CD4-positive, CD25-positive, alpha-beta regulatory T cell (primary cell): ENCODE measurements around the gene TAF5L. TPM values are rescaled to one million over a fixed set of nuclear protein-coding genes. Genes with fewer than 3 reads are reported as not detected.
A peak's percentile ranks its signal among the peaks of the same experiment; 100 is the strongest.

Source experiments
- ATAC-seq, 2 donors: fragments of 150-1000 bp; cut with Tn5 transposase; one replicate each; pipeline ENCODE4 v1.10.0; 2021; ENCODE audit warnings: low read depth in 2 of 2, moderate number of reproducible peaks in 2 of 2, moderate library complexity in 1 of 2
- DNase-seq, 3 donors: peaks; one replicate each; pipeline versions ENCODE4 v3.0.0 to v3.0.0-alpha.2; 2012 to 2022; ENCODE audit warnings: mixed read lengths in 1 of 3
- H3K27ac ChIP-seq: one replicate; pipeline ENCODE4 v1.7.0; 2013; ENCODE audit warnings: mild to moderate bottlenecking, low read length; ENCODE audit not compliant: insufficient read depth, poor library complexity, severe bottlenecking
- H3K27me3 ChIP-seq: one replicate; pipeline ENCODE4 v1.7.0; 2013; ENCODE audit warnings: low read length; ENCODE audit not compliant: control insufficient read depth, insufficient read depth
- H3K36me3 ChIP-seq: one replicate; pipeline ENCODE4 v1.7.0; 2013; ENCODE audit warnings: mild to moderate bottlenecking, low read length, moderate library complexity; ENCODE audit not compliant: control insufficient read depth, insufficient read depth
- H3K4me1 ChIP-seq: 2 replicates; pipeline ENCODE4 v1.7.0; 2013; ENCODE audit warnings: mild to moderate bottlenecking, low read length; ENCODE audit not compliant: insufficient read depth, control insufficient read depth, poor library complexity, severe bottlenecking
- H3K4me3 ChIP-seq: one replicate; pipeline ENCODE4 v1.7.0; 2013; ENCODE audit warnings: low read depth, mild to moderate bottlenecking, low read length, moderate library complexity
- H3K9me3 ChIP-seq, 2 experiments: 1 replicate in 1 of 2; 2 replicates in 1 of 2; pipeline ENCODE4 v1.7.0; 2013; ENCODE audit warnings: low read length in 2 of 2, mild to moderate bottlenecking in 1 of 2, moderate library complexity in 1 of 2; ENCODE audit not compliant: control insufficient read depth in 2 of 2
- H3K27ac Mint-ChIP-seq, 3 donors: one replicate each; pipeline ENCODE4 v1.8.0; 2020 to 2022; ENCODE audit warnings: mild to moderate bottlenecking in 3 of 3, mixed read lengths in 3 of 3, moderate library complexity in 2 of 3
- H3K27me3 Mint-ChIP-seq: one replicate; pipeline ENCODE4 v1.8.0; 2022; ENCODE audit warnings: mild to moderate bottlenecking, mixed read lengths
- H3K36me3 Mint-ChIP-seq: one replicate; pipeline ENCODE4 v1.8.0; 2020; ENCODE audit warnings: mixed read lengths
- H3K4me1 Mint-ChIP-seq, 4 donors: one replicate each; pipeline ENCODE4 v1.8.0; 2020 to 2022; ENCODE audit warnings: mixed read lengths in 4 of 4, mild to moderate bottlenecking in 1 of 4
- H3K4me3 Mint-ChIP-seq, 4 donors: one replicate each; pipeline ENCODE4 v1.8.0; 2020 to 2022; ENCODE audit warnings: mild to moderate bottlenecking in 4 of 4, mixed read lengths in 4 of 4, moderate library complexity in 3 of 4
- H3K9me3 Mint-ChIP-seq, 7 donors: one replicate each; pipeline ENCODE4 v1.8.0; 2020 to 2022; ENCODE audit warnings: mixed read lengths in 7 of 7, mild to moderate bottlenecking in 3 of 7, moderate library complexity in 2 of 7
- polyA plus RNA-seq, 4 donors: library from polyadenylated mRNA; unstranded; fragments of 300-500 nt; fragmentation: Illumina TruSeq; gene quantifications; one replicate each; pipeline ENCODE4 v1.2.3, GENCODE V29; 2021
- total RNA-seq: library from RNA; stranded (reverse); gene quantifications from one replicate; pipeline ENCODE4 v1.2.3, GENCODE V29; 2022

The TAF5L gene
- total and polyA plus RNA-seq, 5 donors from 2014 or later = 4.6 to 33.6 (median 5.9) TPM

GRCh38 chr1:229557200-229557850 lies 68.6 kb downstream of the TAF5L start:
- peak in 1 of 2 donors; percentile 18 for ATAC-seq
- Mint-ChIP-seq H3K27ac (peak overlapping the region; percentile 46 to 94 (median 94)), H3K4me3 (peak overlapping the region; percentile 90 to 99 (median 92)), H3K27me3 (no peaks in the 10 kb centered on the region), H3K4me1 (peaks cover 9 to 57% (median 36%) of the 10 kb centered on the region in 4 donors), H3K36me3 (no peaks in the 10 kb centered on the region), H3K9me3 (no peaks in the 10 kb centered on the region)
- Histone ChIP-seq H3K4me3 (peak overlapping the region; percentile 90), H3K4me1 (peaks cover 35% of the 10 kb centered on the region), H3K36me3 (no peaks in the 10 kb centered on the region), H3K27ac (peak overlapping the region; percentile 61), H3K9me3 (no peaks in the 10 kb centered on the region), H3K27me3 (no peaks in the 10 kb centered on the region)
- DNase-seq = peak in 2 of 3 donors; percentile 51 to 81

- ATAC-seq = no peak
- H3K27ac ChIP-seq = no peak overlapping the region
- H3K9me3 ChIP-seq = no peaks in the 10 kb centered on the region
- no peaks in the 10 kb centered on the region for H3K36me3 ChIP-seq
- Mint-ChIP-seq H3K4me3 (peak overlapping the region in 3 of 4 donors; percentile 11 to 33 (median 23)), H3K27me3 (no peaks in the 10 kb centered on the region), H3K27ac (peak overlapping the region in 2 of 3 donors; percentile 47 to 94), H3K4me1 (peaks cover 15 to 67% (median 46%) of the 10 kb centered on the region in 4 donors), H3K9me3 (peaks cover 0 to 2% (median 0%) of the 10 kb centered on the region in 7 donors), H3K36me3 (no peaks in the 10 kb centered on the region)
- H3K4me1 ChIP-seq = peaks cover 35% of the 10 kb centered on the region
- H3K4me3 ChIP-seq = no peak overlapping the region
- no peaks in the 10 kb centered on the region for H3K27me3 ChIP-seq
- DNase-seq = no peak
Measured at GRCh38 chr1:229554886-229555621, 70.9 kb downstream of the TAF5L start.

GRCh38 chr1:229553621-229554130 lies 72.2 kb downstream of the TAF5L start:
- H3K4me3 Mint-ChIP-seq = peak overlapping the region in 1 of 4 donors; percentile 48
- peaks cover 11% of the 10 kb centered on the region for H3K36me3 Mint-ChIP-seq
- peaks cover 11% of the 10 kb centered on the region for H3K36me3 ChIP-seq
- H3K27ac ChIP-seq = no peak overlapping the region
- H3K4me1 ChIP-seq = peaks cover 27% of the 10 kb centered on the region
- peaks cover 22 to 67% (median 44%) of the 10 kb centered on the region in 4 donors for H3K4me1 Mint-ChIP-seq
- H3K9me3 ChIP-seq = no peaks in the 10 kb centered on the region
- H3K9me3 Mint-ChIP-seq = peaks cover 0 to 2% (median 0%) of the 10 kb centered on the region in 7 donors
- DNase-seq = no peak
- no peak overlapping the region for H3K4me3 ChIP-seq
- H3K27me3 ChIP-seq = no peaks in the 10 kb centered on the region
- H3K27me3 Mint-ChIP-seq = no peaks in the 10 kb centered on the region
- H3K27ac Mint-ChIP-seq = peak overlapping the region in 2 of 3 donors; percentile 21 to 69
- no peak for ATAC-seq

- Mint-ChIP-seq H3K4me1 (peaks cover 22 to 67% (median 44%) of the 10 kb centered on the region in 4 donors), H3K27ac (peak overlapping the region in 2 of 3 donors; percentile 30 to 37), H3K36me3 (peaks cover 14% of the 10 kb centered on the region), H3K9me3 (peaks cover 0 to 2% (median 0%) of the 10 kb centered on the region in 7 donors), H3K27me3 (no peaks in the 10 kb centered on the region), H3K4me3 (no peak overlapping the region)
- DNase-seq (no peak), ATAC-seq (no peak)
- H3K27ac ChIP-seq = no peak overlapping the region
- peaks cover 26% of the 10 kb centered on the region for H3K4me1 ChIP-seq
- no peak overlapping the region for H3K4me3 ChIP-seq
- H3K9me3 ChIP-seq = no peaks in the 10 kb centered on the region
- H3K27me3 ChIP-seq = no peaks in the 10 kb centered on the region
- H3K36me3 ChIP-seq = peaks cover 19% of the 10 kb centered on the region
Measured at GRCh38 chr1:229552732-229553131, 73.2 kb downstream of the TAF5L start.

GRCh38 chr1:229550812-229551567 lies 74.9 kb downstream of the TAF5L start:
- H3K4me1 ChIP-seq = peaks cover 9% of the 10 kb centered on the region
- Mint-ChIP-seq H3K4me1 (peaks cover 22 to 49% (median 31%) of the 10 kb centered on the region in 4 donors), H3K36me3 (peaks cover 20% of the 10 kb centered on the region), H3K27me3 (no peaks in the 10 kb centered on the region), H3K27ac (peak overlapping the region in 2 of 3 donors; percentile 11 to 47), H3K4me3 (no peak overlapping the region), H3K9me3 (peaks cover 0 to 2% (median 0%) of the 10 kb centered on the region in 7 donors)
- H3K4me3 ChIP-seq = no peak overlapping the region
- ATAC-seq = no peak
- no peaks in the 10 kb centered on the region for H3K9me3 ChIP-seq
- peaks cover 31% of the 10 kb centered on the region for H3K36me3 ChIP-seq
- H3K27me3 ChIP-seq = no peaks in the 10 kb centered on the region
- DNase-seq = no peak
- no peak overlapping the region for H3K27ac ChIP-seq

- Histone ChIP-seq H3K4me3 (no peak overlapping the region), H3K4me1 (peaks cover 1% of the 10 kb centered on the region), H3K27me3 (no peaks in the 10 kb centered on the region), H3K36me3 (peaks cover 45% of the 10 kb centered on the region), H3K9me3 (no peaks in the 10 kb centered on the region), H3K27ac (no peak overlapping the region)
- no peak for ATAC-seq
- H3K4me3 Mint-ChIP-seq = peak overlapping the region in 1 of 4 donors; percentile 26
- H3K27me3 Mint-ChIP-seq = no peaks in the 10 kb centered on the region
- peaks cover 0 to 2% (median 0%) of the 10 kb centered on the region in 7 donors for H3K9me3 Mint-ChIP-seq
- peak overlapping the region in 1 of 3 donors; percentile 78 for H3K27ac Mint-ChIP-seq
- no peak for DNase-seq
- H3K36me3 Mint-ChIP-seq = peaks cover 40% of the 10 kb centered on the region
- peaks cover 12 to 34% (median 25%) of the 10 kb centered on the region in 4 donors for H3K4me1 Mint-ChIP-seq
Measured at GRCh38 chr1:229547542-229547941, 78.4 kb downstream of the TAF5L start.

GRCh38 chr1:229544587-229544986 lies 81.3 kb downstream of the TAF5L start:
- no peaks in the 10 kb centered on the region for H3K27me3 Mint-ChIP-seq
- Histone ChIP-seq H3K9me3 (no peaks in the 10 kb centered on the region), H3K27ac (no peak overlapping the region), H3K4me1 (peaks cover 12% of the 10 kb centered on the region), H3K4me3 (no peak overlapping the region), H3K36me3 (peaks cover 55% of the 10 kb centered on the region), H3K27me3 (no peaks in the 10 kb centered on the region)
- no peak overlapping the region for H3K4me3 Mint-ChIP-seq
- H3K36me3 Mint-ChIP-seq = peaks cover 54% of the 10 kb centered on the region
- no peaks in the 10 kb centered on the region for H3K9me3 Mint-ChIP-seq
- peak overlapping the region in 2 of 3 donors; percentile 65 to 80 for H3K27ac Mint-ChIP-seq
- H3K4me1 Mint-ChIP-seq = peaks cover 16 to 35% (median 22%) of the 10 kb centered on the region in 4 donors
- ATAC-seq = no peak
- no peak for DNase-seq
